ENCODE results near the gene HIVEP3. TPM values are rescaled to one million over a fixed set of nuclear protein-coding genes. Genes with fewer than 3 reads are reported as not detected.

HIVEP3 gene
- polyA plus RNA-seq, 6 donors from 2014 or later, result 0.83 to 2.1 (median 1.3) TPM

DNA sequence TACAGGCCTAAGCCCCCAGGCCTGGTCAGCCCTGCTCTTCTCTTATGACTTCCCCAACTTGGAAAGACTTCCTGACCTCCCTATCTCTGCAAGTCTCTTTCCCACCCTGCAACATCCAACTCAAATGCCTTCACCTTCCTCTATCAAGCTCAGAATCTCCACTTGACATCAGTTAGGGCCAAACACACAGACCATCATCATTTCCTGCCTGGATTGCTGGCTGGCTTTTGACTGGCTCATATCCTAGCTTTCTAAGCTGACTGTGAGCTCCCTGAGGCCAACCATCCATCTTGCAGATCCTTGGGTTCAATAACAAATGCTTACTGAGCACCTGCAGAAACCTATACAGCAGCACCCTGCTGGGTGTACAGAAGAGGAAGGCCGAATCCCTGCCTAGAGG lies 296.9 kb downstream of the HIVEP3 start:
- no peaks in the 10 kb centered on the region for H3K9me3 Mint-ChIP-seq
- DNase-seq, result no peak
- H3K27me3 Mint-ChIP-seq, result no peaks in the 10 kb centered on the region
- ATAC-seq (ENCODE audit: low read depth in 2 of 2), result no peak
- H3K36me3 Mint-ChIP-seq, result peaks cover 0 to 9% of the 10 kb centered on the region in 2 donors
- peak overlapping the region in 5 of 8 donors; percentile 1 to 85 (median 64) for H3K4me3 Mint-ChIP-seq
- H3K4me1 Mint-ChIP-seq, result peaks cover 40 to 50% (median 47%) of the 10 kb centered on the region in 3 donors
- H3K27ac Mint-ChIP-seq, result peak overlapping the region; percentile 47 to 94 (median 76)

DNA sequence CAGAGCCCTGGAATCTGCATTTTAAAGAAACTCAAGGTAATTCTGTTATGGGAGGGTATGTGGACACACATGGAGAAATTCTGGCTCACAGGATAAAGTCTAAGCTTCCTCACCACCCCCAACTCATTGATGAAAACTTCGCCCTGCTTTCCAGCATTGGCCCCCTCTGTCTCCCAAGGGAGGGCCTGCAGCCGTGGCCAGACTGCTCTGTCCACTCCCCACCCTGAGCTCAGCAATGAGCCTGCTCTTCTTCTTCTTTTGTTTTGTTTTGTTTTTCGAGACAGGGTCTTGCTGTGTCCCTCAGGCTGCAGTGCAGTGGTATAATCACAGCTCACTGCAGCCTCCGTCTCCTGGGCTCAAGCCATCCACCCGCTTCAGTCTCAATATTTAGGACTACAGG lies 297.5 kb downstream of the HIVEP3 start:
- peaks cover 40 to 51% (median 47%) of the 10 kb centered on the region in 3 donors for H3K4me1 Mint-ChIP-seq

DNA sequence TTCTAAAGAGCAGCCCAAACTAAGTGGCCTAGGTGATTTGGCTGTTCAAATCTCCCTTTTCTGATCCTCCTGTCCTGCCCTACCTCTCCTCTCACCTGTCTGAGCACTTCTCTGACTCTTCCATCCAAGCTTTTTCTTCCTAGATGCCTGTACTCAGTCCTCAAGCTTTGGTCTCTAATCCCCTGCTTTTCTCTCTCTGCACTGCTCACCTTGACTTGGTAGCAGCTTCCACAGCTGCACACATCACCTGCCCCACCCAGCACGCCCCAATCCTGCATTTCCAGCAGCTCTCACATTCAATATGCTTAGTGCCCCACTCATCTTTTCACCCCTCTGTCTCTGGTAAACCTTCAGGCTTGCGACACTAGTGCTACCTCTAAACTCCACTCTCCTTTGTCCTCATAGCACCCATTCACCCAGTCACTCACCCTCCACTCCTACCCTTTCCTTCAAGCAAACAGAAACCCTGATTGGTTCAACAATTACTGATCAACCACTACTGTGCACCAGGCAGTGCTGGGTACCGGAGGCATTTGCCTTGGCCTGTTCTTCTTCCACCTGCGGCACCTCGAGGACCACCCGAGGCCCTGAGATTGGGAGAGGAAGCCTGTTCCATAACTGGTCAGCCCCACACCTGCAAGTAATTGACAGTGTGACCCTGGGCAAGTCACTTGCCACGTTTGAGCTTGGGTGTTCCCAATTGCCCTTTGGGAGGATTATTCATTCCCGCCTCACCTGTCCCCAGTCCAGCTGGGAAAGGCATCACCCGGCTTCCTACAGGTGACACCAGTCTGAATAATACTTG lies 298.2 kb downstream of the HIVEP3 start:
- peak overlapping the region in 4 of 6 donors; percentile 12 to 90 (median 40) for H3K27ac Mint-ChIP-seq

More for the DNA sequence above, 297.5 kb downstream of the HIVEP3 start:
- Mint-ChIP-seq H3K4me3 (no peak overlapping the region), H3K9me3 (no peaks in the 10 kb centered on the region), H3K27ac (peak overlapping the region in 3 of 6 donors; percentile 43 to 94 (median 71)), H3K36me3 (peaks cover 0 to 9% of the 10 kb centered on the region in 2 donors), H3K27me3 (no peaks in the 10 kb centered on the region)
- ATAC-seq (ENCODE audit: low read depth in 2 of 2) (no peak), DNase-seq (no peak)

DNA sequence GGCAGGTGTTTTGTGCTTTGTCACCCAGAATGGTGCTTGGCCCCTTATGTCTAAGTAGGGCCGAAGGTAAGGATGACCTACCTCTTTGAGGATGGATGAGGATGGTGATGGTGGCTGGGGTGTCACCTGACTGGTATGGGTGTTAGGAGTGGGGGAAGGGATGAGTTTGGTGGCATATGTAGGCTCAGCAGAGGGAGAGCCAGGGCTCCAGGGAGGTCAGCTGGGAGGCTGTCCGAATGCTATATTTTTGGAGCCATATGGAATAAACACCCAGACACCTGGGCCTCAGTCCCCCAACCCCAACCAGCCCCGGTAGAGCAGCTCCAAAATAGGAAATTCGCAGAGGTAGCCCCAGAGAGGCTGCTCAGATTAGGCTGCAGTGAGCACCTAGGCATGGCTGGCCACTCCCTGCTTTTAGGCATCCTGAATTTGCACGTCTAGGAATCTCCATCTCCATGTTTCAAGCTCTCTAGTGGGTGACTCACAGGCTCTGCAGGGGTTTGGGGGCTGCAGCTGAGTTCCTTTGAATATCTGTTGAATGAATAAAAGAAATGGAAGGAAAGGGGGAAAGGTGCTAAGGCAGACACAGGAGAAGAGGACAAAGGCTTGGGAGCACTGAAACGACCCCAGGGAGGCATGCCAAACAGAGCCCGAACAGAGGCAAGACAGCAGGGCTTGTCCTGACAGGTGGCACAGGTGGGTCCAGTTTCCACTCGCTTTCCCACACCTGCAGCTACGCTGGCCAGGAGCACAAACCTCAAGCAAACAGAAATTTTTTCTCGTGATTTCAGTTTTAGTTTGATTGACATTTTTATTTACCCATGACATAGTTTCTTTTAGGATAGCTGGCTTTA lies 299.0 kb downstream of the HIVEP3 start:
- peak overlapping the region in 3 of 6 donors; percentile 59 to 90 (median 74) for H3K27ac Mint-ChIP-seq
- H3K27me3 Mint-ChIP-seq, result no peaks in the 10 kb centered on the region
- peaks cover 42 to 55% (median 43%) of the 10 kb centered on the region in 3 donors for H3K4me1 Mint-ChIP-seq
- no peak overlapping the region for H3K4me3 Mint-ChIP-seq
- peaks cover 0 to 9% of the 10 kb centered on the region in 2 donors for H3K36me3 Mint-ChIP-seq
- H3K9me3 Mint-ChIP-seq, result no peaks in the 10 kb centered on the region
- ATAC-seq (ENCODE audit: low read depth in 2 of 2) (no peak), DNase-seq (no peak)

More for the DNA sequence above, 298.2 kb downstream of the HIVEP3 start:
- Mint-ChIP-seq H3K4me1 (peaks cover 42 to 55% (median 43%) of the 10 kb centered on the region in 3 donors), H3K36me3 (peaks cover 0 to 9% of the 10 kb centered on the region in 2 donors), H3K9me3 (no peaks in the 10 kb centered on the region), H3K27me3 (no peaks in the 10 kb centered on the region), H3K4me3 (no peak overlapping the region)
- ATAC-seq (ENCODE audit: low read depth in 2 of 2) (no peak), DNase-seq (no peak)

DNA sequence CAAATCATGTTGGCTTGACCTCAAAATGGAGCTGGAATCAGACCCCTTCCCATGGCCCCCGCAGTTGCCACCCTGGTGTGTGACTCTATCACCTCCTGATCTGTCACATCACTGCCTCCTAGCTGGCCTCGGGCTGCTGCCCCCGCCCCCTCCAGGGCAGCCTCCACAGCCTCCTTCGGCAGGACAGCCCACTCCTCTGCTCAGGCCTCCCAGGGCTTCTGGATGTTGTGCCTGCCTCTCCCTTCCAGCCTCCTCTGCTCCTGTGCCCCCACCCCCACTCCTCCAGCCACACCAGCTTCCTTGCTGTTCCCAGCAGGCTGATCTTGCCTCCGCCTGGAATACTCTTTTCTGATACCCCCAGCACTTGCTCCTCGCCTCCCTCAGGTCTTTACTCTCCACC lies 299.9 kb downstream of the HIVEP3 start:
- H3K4me3 Mint-ChIP-seq, result no peak overlapping the region
- DNase-seq, result no peak
- peaks cover 1 to 9% of the 10 kb centered on the region in 2 donors for H3K36me3 Mint-ChIP-seq
- peaks cover 36 to 54% (median 42%) of the 10 kb centered on the region in 3 donors for H3K4me1 Mint-ChIP-seq
- H3K27me3 Mint-ChIP-seq, result no peaks in the 10 kb centered on the region
- no peak for ATAC-seq (ENCODE audit: low read depth in 2 of 2)
- H3K9me3 Mint-ChIP-seq, result no peaks in the 10 kb centered on the region
- H3K27ac Mint-ChIP-seq, result peak overlapping the region in 2 of 6 donors; percentile 70 to 74

DNA sequence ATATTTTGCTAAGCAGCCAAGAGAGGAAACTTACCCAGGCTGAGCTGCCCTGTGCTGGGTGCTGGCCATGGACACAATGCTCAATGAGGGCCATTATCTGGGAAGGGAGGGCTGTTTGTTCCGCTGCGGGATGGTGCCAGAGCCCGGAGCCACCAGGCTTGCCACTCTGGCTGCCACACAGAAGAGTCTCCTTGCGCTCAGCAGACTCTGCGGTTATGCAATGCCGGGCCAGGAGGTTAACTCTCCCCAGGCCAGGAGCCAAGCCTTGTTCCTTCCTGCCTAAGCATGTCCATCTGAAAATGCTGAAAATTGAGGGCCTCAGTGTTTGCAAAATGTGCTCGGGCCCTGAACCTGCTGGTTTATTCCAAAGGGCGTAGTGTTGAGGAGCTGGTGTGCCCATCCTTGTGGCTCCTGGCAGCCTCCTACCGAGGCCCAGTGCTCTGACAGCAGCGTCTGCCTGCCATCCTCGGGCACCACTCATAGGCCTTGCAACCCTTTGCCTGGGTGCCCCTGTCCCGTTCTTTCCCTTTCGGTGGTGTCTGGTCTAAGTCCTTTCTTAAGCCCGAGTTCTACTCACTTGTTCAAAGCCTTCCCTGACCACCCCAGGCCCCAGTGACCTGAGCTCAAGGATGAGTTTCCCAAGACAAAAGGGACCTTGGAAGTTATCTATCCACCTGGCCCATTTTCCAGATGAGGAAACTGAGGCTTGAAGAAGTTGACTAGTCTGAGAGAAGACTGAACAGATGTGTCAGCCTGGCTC lies 300.5 kb downstream of the HIVEP3 start:
- Mint-ChIP-seq H3K27ac (peak overlapping the region in 2 of 6 donors; percentile 33 to 62), H3K4me3 (no peak overlapping the region), H3K4me1 (peaks cover 30 to 51% (median 40%) of the 10 kb centered on the region in 3 donors), H3K9me3 (no peaks in the 10 kb centered on the region), H3K36me3 (peaks cover 5 to 9% of the 10 kb centered on the region in 2 donors), H3K27me3 (no peaks in the 10 kb centered on the region)
- ATAC-seq (ENCODE audit: low read depth in 2 of 2) (no peak), DNase-seq (no peak)

DNA sequence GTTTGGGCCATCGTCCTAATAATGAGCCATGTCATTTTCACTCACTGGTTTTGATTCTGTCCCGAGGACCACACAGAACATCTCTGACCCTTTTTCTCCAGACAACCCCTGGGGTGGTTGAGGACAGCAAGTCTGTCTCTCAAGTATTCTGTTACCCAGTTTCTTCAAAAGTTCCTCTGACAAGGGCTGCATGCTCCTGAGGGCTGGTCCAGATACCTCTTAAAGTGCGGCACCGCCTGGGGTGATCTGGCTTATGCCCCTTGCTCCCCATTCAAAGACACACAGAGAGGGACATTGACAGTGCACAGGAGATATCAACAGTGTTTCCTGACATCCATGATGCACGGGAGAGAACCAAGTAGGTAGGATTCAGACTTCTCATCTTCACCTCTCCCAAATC lies 301.4 kb downstream of the HIVEP3 start:
- peaks cover 5 to 9% of the 10 kb centered on the region in 2 donors for H3K36me3 Mint-ChIP-seq
- no peak overlapping the region for H3K4me3 Mint-ChIP-seq
- H3K4me1 Mint-ChIP-seq, result peaks cover 21 to 43% (median 32%) of the 10 kb centered on the region in 3 donors
- no peaks in the 10 kb centered on the region for H3K9me3 Mint-ChIP-seq
- no peak for DNase-seq
- no peak for ATAC-seq (ENCODE audit: low read depth in 2 of 2)
- no peaks in the 10 kb centered on the region for H3K27me3 Mint-ChIP-seq
- peak overlapping the region in 1 of 6 donors; percentile 26 for H3K27ac Mint-ChIP-seq

DNA sequence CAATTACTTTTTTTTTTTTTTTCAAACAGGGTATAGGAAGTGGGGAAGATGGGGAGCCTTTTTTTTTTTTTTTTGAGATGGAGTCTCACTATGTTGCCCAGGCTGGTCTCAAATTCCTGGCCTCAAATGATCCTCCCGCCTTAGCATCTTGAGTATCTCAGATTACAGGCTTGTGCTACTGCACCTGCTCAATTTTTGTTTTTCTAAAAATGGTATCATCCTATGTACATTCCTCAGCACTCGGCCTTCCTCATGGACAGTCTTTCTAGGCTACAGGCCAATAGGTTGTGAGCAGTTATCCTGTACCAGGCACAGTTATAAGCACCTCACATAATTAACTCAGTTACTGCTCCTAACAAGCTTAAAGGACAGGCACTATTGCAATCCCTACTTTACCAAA lies 302.2 kb downstream of the HIVEP3 start:
- peak overlapping the region in 3 of 6 donors; percentile 47 to 49 (median 49) for H3K27ac Mint-ChIP-seq
- DNase-seq (no peak), ATAC-seq (ENCODE audit: low read depth in 2 of 2) (no peak)
- H3K4me3 Mint-ChIP-seq, result peak overlapping the region in 1 of 8 donors; percentile 52
- H3K9me3 Mint-ChIP-seq, result no peaks in the 10 kb centered on the region
- peaks cover 20 to 41% (median 29%) of the 10 kb centered on the region in 3 donors for H3K4me1 Mint-ChIP-seq
- H3K27me3 Mint-ChIP-seq, result no peaks in the 10 kb centered on the region
- peaks cover 5 to 9% of the 10 kb centered on the region in 2 donors for H3K36me3 Mint-ChIP-seq

DNA sequence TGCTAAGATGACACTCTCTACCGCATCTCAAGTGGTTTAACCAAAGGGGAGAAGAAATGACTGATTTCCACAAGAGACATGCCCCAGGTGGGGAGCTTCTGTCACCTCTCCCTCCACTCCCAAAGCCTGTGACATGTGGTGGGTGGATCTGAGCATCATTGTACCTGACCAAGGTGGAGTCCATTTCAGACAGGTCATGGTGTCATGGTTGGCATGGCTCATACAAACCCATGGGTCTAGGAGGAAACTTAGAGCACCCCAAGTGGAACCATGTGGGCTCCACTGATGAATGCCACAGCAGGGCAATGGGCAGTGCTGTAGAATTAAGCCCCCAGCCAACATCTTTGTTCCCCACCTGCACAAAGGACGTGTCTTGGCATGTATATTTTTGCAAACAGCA lies 302.7 kb downstream of the HIVEP3 start:
- Mint-ChIP-seq H3K9me3 (no peaks in the 10 kb centered on the region), H3K27ac (peak overlapping the region in 3 of 6 donors; percentile 3 to 49 (median 26)), H3K36me3 (peaks cover 5 to 9% of the 10 kb centered on the region in 2 donors), H3K4me1 (peaks cover 20 to 36% (median 27%) of the 10 kb centered on the region in 3 donors), H3K4me3 (peak overlapping the region in 1 of 8 donors; percentile 22), H3K27me3 (no peaks in the 10 kb centered on the region)
- DNase-seq (no peak), ATAC-seq (ENCODE audit: low read depth in 2 of 2) (no peak)

DNA sequence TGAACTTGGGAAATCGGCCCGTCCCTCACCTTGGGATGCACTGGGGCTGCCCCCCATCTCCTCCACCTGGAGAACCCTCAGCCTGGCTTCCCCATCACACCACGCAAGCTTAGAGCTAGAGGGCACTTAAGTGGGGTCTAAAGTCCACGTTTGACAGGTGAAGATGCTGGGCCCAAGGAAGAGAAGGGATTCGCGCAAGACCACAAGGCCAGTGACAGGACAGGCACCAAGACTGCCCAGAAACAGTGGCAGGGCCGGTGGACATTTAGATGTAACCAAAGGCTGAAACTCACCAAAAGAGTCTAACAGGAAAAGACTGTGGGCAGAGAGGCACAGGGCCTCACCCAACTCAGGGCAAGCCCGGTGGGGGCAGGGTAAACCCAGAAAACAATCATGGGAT lies 303.4 kb downstream of the HIVEP3 start:
- Mint-ChIP-seq H3K4me3 (peak overlapping the region in 1 of 8 donors; percentile 70), H3K27me3 (no peaks in the 10 kb centered on the region), H3K9me3 (no peaks in the 10 kb centered on the region), H3K4me1 (peaks cover 16 to 30% (median 22%) of the 10 kb centered on the region in 3 donors), H3K36me3 (peaks cover 5 to 9% of the 10 kb centered on the region in 2 donors), H3K27ac (peak overlapping the region in 1 of 6 donors; percentile 13)
- no peak for DNase-seq
- ATAC-seq (ENCODE audit: low read depth in 2 of 2), result no peak

DNA sequence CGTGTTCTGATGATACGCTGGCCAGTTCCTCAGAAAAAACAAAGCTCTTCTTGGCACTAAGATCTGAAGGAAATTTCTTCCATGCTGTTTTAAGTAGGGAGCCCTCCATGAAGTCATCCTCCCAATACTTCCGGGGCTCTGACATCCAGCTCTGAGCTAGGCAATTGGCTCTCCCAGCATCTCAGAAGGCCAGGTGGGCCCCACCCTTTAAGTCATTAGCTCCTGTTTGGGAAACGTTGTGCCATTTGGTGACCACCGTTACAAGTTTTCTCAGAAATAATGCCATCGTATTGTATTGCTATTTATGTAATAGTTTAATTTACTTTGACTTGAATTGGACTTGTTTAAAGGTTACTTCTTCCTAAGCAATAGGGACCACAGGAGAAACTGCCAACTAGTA lies 303.9 kb downstream of the HIVEP3 start:
- H3K27me3 Mint-ChIP-seq, result no peaks in the 10 kb centered on the region
- no peak overlapping the region for H3K4me3 Mint-ChIP-seq
- ATAC-seq (ENCODE audit: low read depth in 2 of 2), result no peak
- no peaks in the 10 kb centered on the region for H3K9me3 Mint-ChIP-seq
- no peak for DNase-seq
- peaks cover 5 to 9% of the 10 kb centered on the region in 2 donors for H3K36me3 Mint-ChIP-seq
- no peak overlapping the region for H3K27ac Mint-ChIP-seq
- peaks cover 11 to 27% (median 26%) of the 10 kb centered on the region in 3 donors for H3K4me1 Mint-ChIP-seq

DNA sequence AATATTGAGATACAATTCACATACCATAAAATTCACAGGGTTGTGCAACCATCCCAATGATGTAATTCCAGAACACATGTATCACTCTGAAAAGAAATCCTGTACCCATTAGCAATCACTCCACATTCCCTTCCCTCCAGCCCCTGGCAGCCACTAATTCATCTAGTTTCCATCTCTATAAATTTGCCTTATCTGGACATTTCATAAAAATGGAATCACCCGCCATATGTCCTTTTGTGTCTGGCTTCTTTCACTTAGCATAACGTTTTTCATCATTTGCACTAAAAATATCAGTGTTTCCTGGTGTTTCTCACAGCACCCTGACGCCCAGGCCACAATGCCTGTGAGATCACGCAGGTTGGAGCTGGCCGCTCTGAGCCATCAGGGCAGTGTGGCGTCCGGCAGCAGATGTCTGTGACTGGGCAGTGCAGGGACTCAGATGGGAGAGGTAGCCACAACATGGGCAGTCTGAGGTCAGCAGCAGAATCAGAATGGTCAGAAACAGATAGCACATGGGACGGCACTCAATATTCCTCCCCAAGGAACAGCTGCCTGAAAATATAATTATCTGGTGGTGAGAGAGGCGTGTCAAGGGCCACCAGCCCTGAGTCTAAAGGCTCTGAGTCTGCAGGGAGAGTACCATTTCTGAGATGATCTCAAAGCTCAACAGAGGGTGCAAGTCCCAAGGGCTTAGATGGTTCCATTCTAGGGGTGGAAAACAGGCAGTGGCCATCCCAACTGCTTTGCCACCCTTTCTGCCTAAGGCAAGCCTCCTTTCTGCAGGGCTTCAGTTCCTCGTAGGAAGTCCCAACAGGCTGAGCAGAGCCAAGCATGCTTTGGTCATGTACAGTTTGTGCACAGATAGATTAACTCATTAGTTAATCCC lies 304.8 kb downstream of the HIVEP3 start:
- H3K9me3 Mint-ChIP-seq, result no peaks in the 10 kb centered on the region
- DNase-seq, result no peak
- H3K27ac Mint-ChIP-seq, result peak overlapping the region in 1 of 6 donors; percentile 29
- no peak overlapping the region for H3K4me3 Mint-ChIP-seq
- H3K27me3 Mint-ChIP-seq, result no peaks in the 10 kb centered on the region
- peaks cover 2 to 5% of the 10 kb centered on the region in 2 donors for H3K36me3 Mint-ChIP-seq
- no peak for ATAC-seq (ENCODE audit: low read depth in 2 of 2)
- peaks cover 10 to 24% (median 20%) of the 10 kb centered on the region in 3 donors for H3K4me1 Mint-ChIP-seq
